Activated T-cell treated with anti-CD3 and anti-CD28 coated beads, Interleukin-2, amount 50 U/mL, for 4 hours (primary cell): Measurements from ENCODE around the gene ANKRD44. TPM values are rescaled to one million over a fixed set of nuclear protein-coding genes. Genes with fewer than 3 reads are reported as not detected.

Experiments
- ATAC-seq, 2 donors: fragments of 200-7000 bp; cut with Tn5 transposase; one replicate each; pipeline ENCODE4 v1.10.0; 2021
- DNase-seq: peaks from one replicate; pipeline ENCODE4 v3.0.0-alpha.2; 2020
- H3K27me3 Mint-ChIP-seq: one replicate; pipeline ENCODE4 v1.8.0; 2021; ENCODE audit warnings: low read depth, mixed read lengths
- H3K36me3 Mint-ChIP-seq: one replicate; pipeline ENCODE4 v1.8.0; 2022; ENCODE audit warnings: mixed read lengths; ENCODE audit not compliant: insufficient read depth
- H3K4me1 Mint-ChIP-seq: one replicate; pipeline ENCODE4 v1.8.0; 2021; ENCODE audit warnings: low read depth, mixed read lengths
- H3K4me3 Mint-ChIP-seq: one replicate; pipeline ENCODE4 v1.8.0; 2021; ENCODE audit warnings: mild to moderate bottlenecking, moderate library complexity, mixed read lengths
- H3K9me3 Mint-ChIP-seq: one replicate; pipeline ENCODE4 v1.8.0; 2021; ENCODE audit warnings: mixed read lengths
- total RNA-seq, 3 donors: library from RNA; stranded (reverse); gene quantifications; one replicate each; pipeline ENCODE4 v1.2.1, GENCODE V29; 2021

Gene ANKRD44
- total RNA-seq, 3 donors from 2014 or later, result 75.0 to 91.5 (median 78.3) TPM

GRCh38 chr2:197085665-197086064 lies 224.9 kb downstream of the ANKRD44 start:
- Mint-ChIP-seq H3K36me3 (peaks cover 50% of the 10 kb centered on the region), H3K4me1 (peaks cover 6% of the 10 kb centered on the region), H3K4me3 (no peak overlapping the region), H3K27me3 (no peaks in the 10 kb centered on the region), H3K9me3 (no peaks in the 10 kb centered on the region)
- DNase-seq, result no peak
- ATAC-seq, result no peak

DNA sequence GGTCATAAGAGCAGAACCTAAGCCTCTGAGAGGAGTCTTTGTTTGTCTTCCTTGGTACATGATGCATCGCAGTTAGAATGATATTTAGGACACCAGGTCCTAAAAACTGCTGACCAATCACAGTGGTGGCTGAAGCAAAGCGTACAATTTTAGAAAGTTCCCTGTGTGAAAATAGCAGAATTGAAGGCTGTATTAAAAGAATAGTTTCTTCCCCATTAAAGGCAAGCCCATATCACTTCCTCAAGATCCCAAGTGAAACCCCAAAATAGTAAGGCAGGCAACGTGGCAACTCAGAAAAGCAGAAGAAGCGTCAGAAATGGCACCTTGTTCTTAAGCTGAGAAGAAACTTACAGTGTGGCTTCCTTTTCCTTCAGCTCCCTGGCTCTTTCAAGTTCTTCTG lies 229.3 kb downstream of the ANKRD44 start:
- Mint-ChIP-seq H3K4me1 (no peaks in the 10 kb centered on the region), H3K36me3 (peaks cover 60% of the 10 kb centered on the region)
- no peak for ATAC-seq

DNA sequence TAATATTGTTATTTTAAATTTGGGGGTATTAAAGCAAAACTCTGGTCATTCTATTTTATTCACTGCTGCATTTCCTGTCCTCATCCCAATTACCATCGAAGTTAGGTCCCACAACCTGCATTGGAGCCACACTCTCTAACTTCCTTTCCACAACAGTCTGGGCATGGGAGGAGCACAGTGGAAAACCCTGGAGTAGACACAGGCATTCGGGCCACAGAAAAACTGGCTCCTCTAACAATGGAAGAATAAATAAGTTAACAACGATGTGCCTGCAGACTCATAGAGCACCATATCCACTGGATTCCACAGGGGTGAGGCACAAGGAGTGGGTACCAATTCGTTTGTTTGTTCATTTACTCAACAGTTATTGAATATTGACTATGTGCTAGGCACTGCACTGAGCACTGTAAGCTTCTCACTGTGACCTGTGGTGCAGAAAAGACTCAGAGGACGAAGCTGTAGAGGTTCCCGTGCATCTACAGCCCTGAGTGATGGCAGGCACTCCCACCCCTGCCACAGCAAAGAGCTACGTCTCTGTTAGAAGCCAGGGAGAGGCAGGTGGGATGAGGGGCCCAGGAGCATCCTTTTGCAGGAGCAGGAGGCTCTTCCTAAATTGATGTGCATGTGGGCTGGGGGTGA lies 229.9 kb downstream of the ANKRD44 start:
- Mint-ChIP-seq H3K4me1 (peaks cover 1% of the 10 kb centered on the region), H3K4me3 (no peak overlapping the region), H3K36me3 (peaks cover 65% of the 10 kb centered on the region), H3K9me3 (peaks cover 6% of the 10 kb centered on the region), H3K27me3 (no peaks in the 10 kb centered on the region)
- ATAC-seq (no peak), DNase-seq (no peak)

More for the DNA sequence above, 229.3 kb downstream of the ANKRD44 start:
- Mint-ChIP-seq H3K27me3 (no peaks in the 10 kb centered on the region), H3K9me3 (peaks cover 6% of the 10 kb centered on the region), H3K4me3 (no peak overlapping the region)
- DNase-seq, result no peak

GRCh38 chr2:197079832-197080555 lies 230.6 kb downstream of the ANKRD44 start:
- ATAC-seq (no peak), DNase-seq (no peak)
- H3K9me3 Mint-ChIP-seq, result peaks cover 6% of the 10 kb centered on the region
- H3K4me3 Mint-ChIP-seq, result no peak overlapping the region
- H3K36me3 Mint-ChIP-seq, result peaks cover 67% of the 10 kb centered on the region
- H3K27me3 Mint-ChIP-seq, result no peaks in the 10 kb centered on the region
- peaks cover 1% of the 10 kb centered on the region for H3K4me1 Mint-ChIP-seq

DNA sequence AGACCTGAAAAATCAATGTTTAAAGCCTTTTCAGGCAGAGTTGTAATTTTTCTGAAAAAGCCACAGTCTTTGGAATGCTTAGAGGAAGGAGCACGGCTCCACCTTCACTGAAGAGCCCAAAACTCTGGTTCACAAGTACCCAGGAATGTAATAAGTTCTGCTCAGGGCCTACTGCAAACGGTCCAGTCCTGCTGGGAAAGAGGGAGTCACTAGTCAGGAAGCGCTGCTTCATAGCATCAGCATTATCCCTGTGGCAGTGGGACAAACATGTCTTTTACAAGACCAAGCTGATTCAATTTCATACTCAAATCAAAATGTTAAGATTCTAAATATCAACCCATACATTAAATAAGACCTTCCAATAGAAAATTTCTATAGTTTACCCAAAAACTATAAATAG lies 231.2 kb downstream of the ANKRD44 start:
- Mint-ChIP-seq H3K4me1 (peaks cover 6% of the 10 kb centered on the region), H3K4me3 (no peak overlapping the region), H3K9me3 (peaks cover 6% of the 10 kb centered on the region), H3K27me3 (no peaks in the 10 kb centered on the region), H3K36me3 (peaks cover 69% of the 10 kb centered on the region)
- no peak for ATAC-seq
- no peak for DNase-seq

- H3K36me3 Mint-ChIP-seq, result peaks cover 70% of the 10 kb centered on the region
- H3K27me3 Mint-ChIP-seq, result no peaks in the 10 kb centered on the region
- DNase-seq (no peak), ATAC-seq (no peak)
- peaks cover 15% of the 10 kb centered on the region for H3K4me1 Mint-ChIP-seq
- H3K9me3 Mint-ChIP-seq, result peaks cover 6% of the 10 kb centered on the region
- H3K4me3 Mint-ChIP-seq, result no peak overlapping the region
Observed at GRCh38 chr2:197078535-197078934, 232.0 kb downstream of the ANKRD44 start.

- DNase-seq, result no peak
- Mint-ChIP-seq H3K4me3 (no peak overlapping the region), H3K27me3 (no peaks in the 10 kb centered on the region), H3K9me3 (peaks cover 6% of the 10 kb centered on the region), H3K36me3 (peaks cover 72% of the 10 kb centered on the region), H3K4me1 (peaks cover 27% of the 10 kb centered on the region)
- no peak for ATAC-seq
Observed at GRCh38 chr2:197077336-197077735, 233.2 kb downstream of the ANKRD44 start.

DNA sequence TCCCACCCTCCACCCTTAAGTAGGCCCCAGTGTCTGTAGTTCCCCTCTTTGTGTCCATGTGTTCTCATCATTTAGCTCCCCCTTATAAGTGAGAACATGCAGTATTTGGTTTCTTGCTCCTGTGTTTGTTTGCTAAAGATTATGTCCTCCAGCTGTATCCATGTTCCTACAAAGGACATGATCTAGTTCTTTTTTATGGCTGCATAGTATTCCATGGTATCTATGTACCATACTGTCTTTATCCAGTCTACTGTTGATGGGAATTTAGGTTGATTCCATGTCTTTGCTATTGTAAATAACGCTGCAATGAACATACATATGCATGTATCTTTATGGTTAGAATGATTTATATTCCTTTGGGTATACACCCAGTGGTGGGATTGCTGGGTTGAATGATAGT lies 233.9 kb downstream of the ANKRD44 start:
- Mint-ChIP-seq H3K4me1 (peaks cover 33% of the 10 kb centered on the region), H3K27me3 (no peaks in the 10 kb centered on the region), H3K4me3 (no peak overlapping the region), H3K36me3 (peaks cover 72% of the 10 kb centered on the region), H3K9me3 (peaks cover 6% of the 10 kb centered on the region)
- DNase-seq (no peak), ATAC-seq (no peak)

DNA sequence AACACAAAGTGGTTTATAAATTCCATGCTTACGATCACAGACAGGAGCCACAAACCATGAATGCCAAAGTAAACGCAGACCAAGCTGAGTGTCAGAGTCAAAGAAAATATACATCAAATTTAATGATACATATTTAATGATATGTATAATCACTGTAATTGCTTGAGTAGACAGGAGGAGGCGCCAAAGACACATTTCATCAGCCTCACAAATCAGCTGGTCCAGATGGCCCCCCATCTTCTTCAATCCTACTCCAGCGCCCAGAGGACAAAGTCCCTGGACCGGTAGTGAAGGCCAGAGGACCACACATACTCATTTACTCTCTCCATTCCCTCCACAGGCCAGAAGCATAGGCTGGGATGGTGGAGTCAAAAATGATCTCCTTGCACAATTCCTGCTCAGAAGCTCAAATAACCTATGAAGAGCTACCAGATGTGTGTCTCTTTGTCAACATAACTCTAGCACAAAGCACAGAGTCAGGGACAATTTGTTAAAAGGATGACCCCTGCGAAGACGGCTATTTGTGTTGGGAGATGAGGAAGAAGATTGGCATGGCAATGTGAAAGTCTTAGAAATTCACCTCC lies 234.7 kb downstream of the ANKRD44 start:
- no peak for ATAC-seq
- H3K27me3 Mint-ChIP-seq, result no peaks in the 10 kb centered on the region

DNA sequence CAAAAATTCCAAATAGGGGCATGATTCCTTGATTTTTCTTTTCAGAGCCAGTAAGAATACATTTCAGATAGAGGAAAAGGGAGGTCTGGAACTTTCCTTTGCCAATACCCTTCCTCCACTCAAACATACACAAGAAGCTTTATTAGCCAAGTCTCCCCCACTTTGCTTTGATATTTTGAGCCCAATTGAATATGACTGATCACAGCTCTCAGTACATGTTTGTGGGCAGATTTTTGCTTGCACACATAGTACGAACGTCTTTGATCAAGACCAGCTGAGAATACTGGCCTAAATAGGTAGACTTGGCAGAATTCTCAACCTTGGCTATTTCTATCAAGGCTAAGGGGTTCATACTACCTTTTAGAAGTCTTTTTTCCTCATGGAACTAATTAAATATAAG lies 235.3 kb downstream of the ANKRD44 start:
- Mint-ChIP-seq H3K4me1 (peaks cover 46% of the 10 kb centered on the region), H3K9me3 (peaks cover 6% of the 10 kb centered on the region), H3K4me3 (no peak overlapping the region), H3K36me3 (peaks cover 70% of the 10 kb centered on the region), H3K27me3 (no peaks in the 10 kb centered on the region)
- no peak for DNase-seq
- no peak for ATAC-seq

More for the DNA sequence above, 234.7 kb downstream of the ANKRD44 start:
- H3K4me3 Mint-ChIP-seq, result no peak overlapping the region
- peaks cover 70% of the 10 kb centered on the region for H3K36me3 Mint-ChIP-seq
- peaks cover 6% of the 10 kb centered on the region for H3K9me3 Mint-ChIP-seq
- DNase-seq, result no peak
- peaks cover 41% of the 10 kb centered on the region for H3K4me1 Mint-ChIP-seq

- no peak for DNase-seq
- peaks cover 6% of the 10 kb centered on the region for H3K9me3 Mint-ChIP-seq
- no peak for ATAC-seq
- H3K27me3 Mint-ChIP-seq, result no peaks in the 10 kb centered on the region
- H3K4me1 Mint-ChIP-seq, result peaks cover 57% of the 10 kb centered on the region
- peaks cover 74% of the 10 kb centered on the region for H3K36me3 Mint-ChIP-seq
- no peak overlapping the region for H3K4me3 Mint-ChIP-seq
Observed at GRCh38 chr2:197073701-197074433, 236.7 kb downstream of the ANKRD44 start.

DNA sequence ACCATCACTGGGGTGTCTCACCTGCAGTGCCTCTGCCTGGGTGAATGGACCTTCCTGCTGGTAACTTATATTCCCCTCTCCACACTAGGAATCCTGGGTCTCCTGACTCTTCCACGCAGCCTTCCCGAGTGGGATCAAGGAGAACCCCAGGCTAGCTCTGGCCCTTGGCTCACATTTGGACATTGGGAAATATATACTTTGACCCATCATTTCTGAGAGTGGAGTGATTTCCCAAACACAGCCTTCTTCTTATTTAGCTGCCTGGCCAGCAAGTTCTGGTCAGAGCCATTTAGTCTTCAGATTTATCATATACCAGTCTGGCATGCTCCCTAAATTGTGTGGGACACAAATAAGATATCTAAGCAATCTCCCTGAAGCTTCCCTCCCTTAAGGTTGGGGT lies 237.3 kb downstream of the ANKRD44 start:
- no peak for ATAC-seq
- Mint-ChIP-seq H3K9me3 (peaks cover 6% of the 10 kb centered on the region), H3K27me3 (no peaks in the 10 kb centered on the region), H3K4me3 (no peak overlapping the region), H3K36me3 (peaks cover 75% of the 10 kb centered on the region), H3K4me1 (peaks cover 62% of the 10 kb centered on the region)
- no peak for DNase-seq

GRCh38 chr2:197072533-197072932 lies 238.0 kb downstream of the ANKRD44 start:
- Mint-ChIP-seq H3K27me3 (no peaks in the 10 kb centered on the region), H3K4me3 (no peak overlapping the region), H3K36me3 (peaks cover 72% of the 10 kb centered on the region), H3K4me1 (peaks cover 62% of the 10 kb centered on the region), H3K9me3 (peaks cover 6% of the 10 kb centered on the region)
- DNase-seq, result no peak
- ATAC-seq, result no peak

DNA sequence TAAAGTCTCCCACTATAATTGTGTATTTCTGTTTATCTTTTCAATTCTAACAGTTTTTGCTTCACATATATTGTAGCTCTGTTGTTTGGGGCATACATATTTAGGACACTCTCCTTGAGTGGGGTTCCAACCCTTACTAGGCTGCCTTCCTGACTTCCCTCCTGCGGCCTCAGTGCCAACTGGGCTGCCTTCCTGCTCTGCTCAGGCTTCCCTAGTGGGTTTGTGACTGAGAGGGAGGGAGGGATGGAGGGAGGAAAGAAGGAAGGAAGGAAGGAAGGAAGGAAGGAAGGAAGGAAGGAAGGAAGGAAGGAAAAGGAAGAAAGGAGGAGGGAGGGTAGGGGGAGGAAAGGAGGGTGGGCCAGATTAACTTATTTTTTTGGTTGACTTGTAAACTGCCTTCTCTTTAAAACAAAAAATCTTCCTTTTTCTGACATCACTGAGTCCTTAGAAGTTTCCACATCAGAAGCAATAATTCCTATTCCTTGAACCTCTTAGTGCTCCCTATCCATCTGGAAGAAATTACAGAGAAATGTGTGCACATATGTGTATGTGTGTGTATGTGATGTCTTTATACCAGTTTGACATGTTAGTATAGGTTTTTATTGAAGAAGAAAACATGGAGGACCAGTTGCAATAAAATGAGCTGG lies 238.7 kb downstream of the ANKRD44 start:
- no peak for DNase-seq
- no peaks in the 10 kb centered on the region for H3K27me3 Mint-ChIP-seq
- peaks cover 65% of the 10 kb centered on the region for H3K36me3 Mint-ChIP-seq
- peaks cover 62% of the 10 kb centered on the region for H3K4me1 Mint-ChIP-seq
- H3K9me3 Mint-ChIP-seq, result peaks cover 4% of the 10 kb centered on the region
- ATAC-seq, result no peak
- H3K4me3 Mint-ChIP-seq, result no peak overlapping the region
